Measurements from ENCODE around the gene GABARAPL2. TPM values are rescaled to one million over a fixed set of nuclear protein-coding genes. Genes with fewer than 3 reads are reported as not detected.

The GABARAPL2 gene
- polyA plus RNA-seq, 1 experiment, result 89.8 TPM

- Histone ChIP-seq H3K9me3 (ENCODE audit: control insufficient read depth, insufficient read depth, low read length) (no peaks in the 10 kb centered on the region), H3K27ac (ENCODE audit: low read depth, low read length) (no peak overlapping the region), H3K4me3 (ENCODE audit: low read depth, low read length) (no peak overlapping the region), H3K27me3 (ENCODE audit: control insufficient read depth, insufficient read depth, low read length) (no peaks in the 10 kb centered on the region)
- CTCF ChIA-PET, result interaction anchor here (1.3 to 2.1 kb wide), 2 partner anchors 142 to 149 kb away, joined by 3 to 10 read pairs; no protein-coding TSS in a partner anchor
- DNase-seq (ENCODE audit: low read depth, low spot score), result no peak
- POLR2A ChIA-PET, result no interaction called here
- TF ChIP-seq CTCF (IDR thresholded peaks at IDR 0.05; ENCODE audit: low read depth, low read length), result no peak
Observed at GRCh38 chr16:75614066-75614897, 48.1 kb downstream of the GABARAPL2 start.

GRCh38 chr16:75615619-75616018, 49.4 kb downstream of the GABARAPL2 start:
- TF ChIP-seq CTCF (IDR thresholded peaks at IDR 0.05; ENCODE audit: low read depth, low read length), result no peak
- no peak overlapping the region for H3K4me3 ChIP-seq (ENCODE audit: low read depth, low read length)
- H3K27ac ChIP-seq (ENCODE audit: low read depth, low read length), result no peak overlapping the region
- ChIA-PET POLR2A (interaction anchor here (0.6 kb wide), 1 partner anchor 9 kb away, joined by 6 read pairs; no protein-coding TSS in a partner anchor), CTCF (interaction anchor here (0.6 to 2.1 kb wide), 5 partner anchors 9 to 210 kb away, joined by 3 to 10 read pairs (median 4); no protein-coding TSS in a partner anchor)
- H3K9me3 ChIP-seq (ENCODE audit: control insufficient read depth, insufficient read depth, low read length), result no peaks in the 10 kb centered on the region
- H3K27me3 ChIP-seq (ENCODE audit: control insufficient read depth, insufficient read depth, low read length), result no peaks in the 10 kb centered on the region
- DNase-seq (ENCODE audit: low read depth, low spot score), result no peak

GRCh38 chr16:75616521-75617010, 50.4 kb downstream of the GABARAPL2 start:
- H3K27ac ChIP-seq (ENCODE audit: low read depth, low read length), result no peak overlapping the region
- no peak overlapping the region for H3K4me3 ChIP-seq (ENCODE audit: low read depth, low read length)
- H3K27me3 ChIP-seq (ENCODE audit: control insufficient read depth, insufficient read depth, low read length), result no peaks in the 10 kb centered on the region
- DNase-seq (ENCODE audit: low read depth, low spot score), result no peak
- no peak for TF ChIP-seq CTCF (IDR thresholded peaks at IDR 0.05; ENCODE audit: low read depth, low read length)
- POLR2A ChIA-PET, result no interaction called here
- no peaks in the 10 kb centered on the region for H3K9me3 ChIP-seq (ENCODE audit: control insufficient read depth, insufficient read depth, low read length)
- CTCF ChIA-PET, result interaction anchor here (0.6 to 2.1 kb wide), 3 partner anchors 147 to 186 kb away, joined by 4 to 10 read pairs (median 4); no protein-coding TSS in a partner anchor

GRCh38 chr16:75617121-75617520, 50.9 kb downstream of the GABARAPL2 start:
- no peak for TF ChIP-seq CTCF (IDR thresholded peaks at IDR 0.05; ENCODE audit: low read depth, low read length)
- H3K4me3 ChIP-seq (ENCODE audit: low read depth, low read length), result no peak overlapping the region
- H3K27me3 ChIP-seq (ENCODE audit: control insufficient read depth, insufficient read depth, low read length), result no peaks in the 10 kb centered on the region
- CTCF ChIA-PET, result interaction anchor here (1.7 to 3.1 kb wide), 2 partner anchors 147 to 152 kb away, joined by 4 to 19 read pairs; no protein-coding TSS in a partner anchor
- no peaks in the 10 kb centered on the region for H3K9me3 ChIP-seq (ENCODE audit: control insufficient read depth, insufficient read depth, low read length)
- no peak for DNase-seq (ENCODE audit: low read depth, low spot score)
- H3K27ac ChIP-seq (ENCODE audit: low read depth, low read length), result no peak overlapping the region
- POLR2A ChIA-PET, result no interaction called here

- H3K27me3 ChIP-seq (ENCODE audit: control insufficient read depth, insufficient read depth, low read length), result no peaks in the 10 kb centered on the region
- H3K4me3 ChIP-seq (ENCODE audit: low read depth, low read length), result no peak overlapping the region
- no peaks in the 10 kb centered on the region; the same call in 1 of the 2 replicates for H3K9me3 ChIP-seq (ENCODE audit: control insufficient read depth, insufficient read depth, low read length)
- POLR2A ChIA-PET, result no interaction called here
- no peak for TF ChIP-seq CTCF (IDR thresholded peaks at IDR 0.05; ENCODE audit: low read depth, low read length)
- CTCF ChIA-PET, result interaction anchor here (1.0 to 3.1 kb wide), 3 partner anchors 101 to 154 kb away, joined by 3 to 19 read pairs (median 4); no protein-coding TSS in a partner anchor
- no peak for DNase-seq (ENCODE audit: low read depth, low spot score)
- H3K27ac ChIP-seq (ENCODE audit: low read depth, low read length), result no peak overlapping the region
Observed at GRCh38 chr16:75618780-75619179, 52.6 kb downstream of the GABARAPL2 start.
